Smooth muscle cell (in vitro differentiated cells): ENCODE results near the gene NRP1. TPM values are rescaled to one million over a fixed set of nuclear protein-coding genes. Genes with fewer than 3 reads are reported as not detected.

Experiments used
- DNase-seq: peaks from one replicate; lab custom pipeline; 2025; ENCODE audit not compliant: unreplicated experiment; lab: John Stamatoyannopoulos, UW
- H2AFZ ChIP-seq: fragments of 200-600 bp; sonication (generic); 2 replicates; pipeline ENCODE4 v1.6.0; 2016; ENCODE audit warnings: antibody characterized with exemption, low read depth, mild to moderate bottlenecking
- H3F3A ChIP-seq: fragments of 200-600 bp; sonication (generic); 2 replicates; pipeline ENCODE4 v1.6.0; 2017; ENCODE audit warnings: antibody characterized with exemption, low read depth
- H3K27ac ChIP-seq: fragments of 200-600 bp; sonication (generic); 2 replicates; pipeline ENCODE4 v1.5.1; 2016; ENCODE audit warnings: low read depth, mild to moderate bottlenecking
- H3K27me3 ChIP-seq: fragments of 200-600 bp; sonication (generic); 2 replicates; pipeline ENCODE4 v1.6.1; 2016; ENCODE audit warnings: low read depth, mild to moderate bottlenecking
- H3K36me3 ChIP-seq: fragments of 200-600 bp; sonication (generic); 2 replicates; pipeline ENCODE4 v1.5.1; 2016; ENCODE audit warnings: low read depth
- H3K4me1 ChIP-seq: fragments of 200-600 bp; sonication (generic); 2 replicates; pipeline ENCODE4 v1.5.1; 2016; ENCODE audit warnings: low read depth
- H3K4me2 ChIP-seq: fragments of 200-600 bp; sonication (generic); 2 replicates; pipeline ENCODE4 v1.6.0; 2016; ENCODE audit warnings: mild to moderate bottlenecking
- H3K4me3 ChIP-seq: fragments of 200-600 bp; sonication (generic); 2 replicates; pipeline ENCODE4 v1.5.1; 2016; ENCODE audit warnings: mild to moderate bottlenecking
- H3K79me2 ChIP-seq: fragments of 200-600 bp; sonication (generic); 2 replicates; pipeline ENCODE4 v1.6.0; 2016; ENCODE audit warnings: low read depth, mild to moderate bottlenecking
- H3K9ac ChIP-seq: fragments of 200-600 bp; sonication (generic); 2 replicates; pipeline ENCODE4 v1.6.0; 2016; ENCODE audit warnings: low read depth
- H3K9me3 ChIP-seq: fragments of 200-600 bp; sonication (generic); replicated peaks from 2 replicates; pipeline ENCODE4 v1.5.1; 2016; ENCODE audit warnings: low read depth
- H4K20me1 ChIP-seq: fragments of 200-600 bp; sonication (generic); 2 replicates; pipeline ENCODE4 v1.6.0; 2016; ENCODE audit warnings: low read depth
- WGBS: methylation state at CpG from one replicate; pipeline ENCODE4 v1.1.7; 2016; ENCODE audit warnings: low lambda C conversion rate; 5-methylcytosine and 5-hydroxymethylcytosine counted together
- polyA plus RNA-seq: library from polyadenylated mRNA; unstranded; fragments of >200 nt; fragmentation: Nextera tagmentation; extraction: Ambion mirVana; gene quantifications from 2 replicates; pipeline ENCODE4 v1.2.1, GENCODE V29; 2016
- total RNA-seq: library from RNA; depleted of rRNA; stranded (reverse); fragments of >200 nt; gene quantifications from 2 replicates; pipeline ENCODE4 v1.2.3, GENCODE V29; 2014
- TF ChIP-seq, protein P1 (sequence below): fragments of 200-600 bp; sonication (generic); IDR thresholded peaks from 2 replicates; pipeline ENCODE4 v1.5.1; 2017; ENCODE audit warnings: borderline replicate concordance, mild to moderate bottlenecking, antibody characterized with exemption; ENCODE audit not compliant: insufficient read depth, poor library complexity, severe bottlenecking

Gene NRP1
- total and polyA plus RNA-seq, 2 experiments from 2014 or later = 74.8 to 80.4 TPM

DNA sequence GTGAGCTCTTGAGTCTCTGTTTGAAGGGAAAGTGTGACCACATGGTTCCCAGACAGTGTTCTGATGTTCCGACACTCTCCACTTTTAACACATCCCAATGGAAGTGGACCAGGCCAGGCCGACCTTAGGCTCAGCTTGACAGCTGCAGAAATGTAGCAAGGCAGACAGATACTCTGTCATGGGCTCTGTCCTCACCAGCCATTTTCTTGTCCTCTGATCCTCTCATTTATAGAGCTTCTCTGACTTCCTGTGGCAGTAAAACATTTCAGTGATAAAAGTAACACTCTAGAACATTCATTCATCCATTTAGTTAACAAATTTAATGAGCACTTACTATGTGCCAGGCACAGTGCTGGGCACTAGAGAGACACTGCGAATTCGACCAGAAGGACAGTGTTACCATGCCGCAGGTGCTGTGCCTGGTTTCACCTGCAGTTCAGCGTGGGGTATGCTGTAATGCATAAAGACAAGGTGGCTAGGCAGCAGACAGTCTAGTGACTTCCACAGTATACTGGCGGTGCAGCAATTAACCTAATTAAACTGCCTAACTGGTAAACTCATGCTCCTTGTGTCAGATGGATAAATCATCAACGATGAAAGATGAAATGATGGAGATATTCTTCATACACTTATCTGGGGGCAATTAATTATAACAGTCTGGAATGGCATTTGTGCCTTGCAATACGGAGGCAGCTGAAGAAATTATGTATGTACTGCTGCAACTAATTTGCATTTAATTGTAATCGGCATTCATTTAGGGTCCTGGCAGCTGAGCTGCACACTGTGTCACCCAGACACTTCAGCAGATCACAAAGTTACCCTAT, 188.1 kb downstream of the NRP1 start:
- H3K4me2 ChIP-seq = no peak overlapping the region
- no peak overlapping the region for H3K9ac ChIP-seq
- H3K27ac ChIP-seq = no peak overlapping the region
- no peaks in the 10 kb centered on the region for H3K9me3 ChIP-seq
- no peak overlapping the region for H3K4me3 ChIP-seq
- no peaks in the 10 kb centered on the region for H3K36me3 ChIP-seq
- TF ChIP-seq, protein P1, sequence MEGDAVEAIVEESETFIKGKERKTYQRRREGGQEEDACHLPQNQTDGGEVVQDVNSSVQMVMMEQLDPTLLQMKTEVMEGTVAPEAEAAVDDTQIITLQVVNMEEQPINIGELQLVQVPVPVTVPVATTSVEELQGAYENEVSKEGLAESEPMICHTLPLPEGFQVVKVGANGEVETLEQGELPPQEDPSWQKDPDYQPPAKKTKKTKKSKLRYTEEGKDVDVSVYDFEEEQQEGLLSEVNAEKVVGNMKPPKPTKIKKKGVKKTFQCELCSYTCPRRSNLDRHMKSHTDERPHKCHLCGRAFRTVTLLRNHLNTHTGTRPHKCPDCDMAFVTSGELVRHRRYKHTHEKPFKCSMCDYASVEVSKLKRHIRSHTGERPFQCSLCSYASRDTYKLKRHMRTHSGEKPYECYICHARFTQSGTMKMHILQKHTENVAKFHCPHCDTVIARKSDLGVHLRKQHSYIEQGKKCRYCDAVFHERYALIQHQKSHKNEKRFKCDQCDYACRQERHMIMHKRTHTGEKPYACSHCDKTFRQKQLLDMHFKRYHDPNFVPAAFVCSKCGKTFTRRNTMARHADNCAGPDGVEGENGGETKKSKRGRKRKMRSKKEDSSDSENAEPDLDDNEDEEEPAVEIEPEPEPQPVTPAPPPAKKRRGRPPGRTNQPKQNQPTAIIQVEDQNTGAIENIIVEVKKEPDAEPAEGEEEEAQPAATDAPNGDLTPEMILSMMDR = no peak
- no peaks in the 10 kb centered on the region for H3K79me2 ChIP-seq
- peaks cover 12% of the 10 kb centered on the region for H3F3A ChIP-seq
- no peak overlapping the region for H2AFZ ChIP-seq
- no peak for DNase-seq
- H3K4me1 ChIP-seq = peaks cover 10% of the 10 kb centered on the region
- WGBS = 85% methylated on average over 10 of the region's 10 CpGs
- no peaks in the 10 kb centered on the region for H4K20me1 ChIP-seq
- no peaks in the 10 kb centered on the region for H3K27me3 ChIP-seq

GRCh38 chr10:33145451-33146188, 188.8 kb downstream of the NRP1 start:
- no peak for DNase-seq
- H3K4me3 ChIP-seq = no peak overlapping the region
- no peak overlapping the region for H3K27ac ChIP-seq
- peaks cover 10% of the 10 kb centered on the region for H3K4me1 ChIP-seq
- no peak overlapping the region for H3K9ac ChIP-seq
- TF ChIP-seq, protein P1 = no peak
- no peaks in the 10 kb centered on the region for H4K20me1 ChIP-seq
- no peaks in the 10 kb centered on the region for H3K36me3 ChIP-seq
- no peaks in the 10 kb centered on the region for H3K27me3 ChIP-seq
- WGBS = 48% methylated on average over 8 of the region's 8 CpGs
- H2AFZ ChIP-seq = no peak overlapping the region
- no peaks in the 10 kb centered on the region for H3K79me2 ChIP-seq
- no peak overlapping the region for H3K4me2 ChIP-seq
- H3F3A ChIP-seq = peaks cover 15% of the 10 kb centered on the region
- no peaks in the 10 kb centered on the region for H3K9me3 ChIP-seq

DNA sequence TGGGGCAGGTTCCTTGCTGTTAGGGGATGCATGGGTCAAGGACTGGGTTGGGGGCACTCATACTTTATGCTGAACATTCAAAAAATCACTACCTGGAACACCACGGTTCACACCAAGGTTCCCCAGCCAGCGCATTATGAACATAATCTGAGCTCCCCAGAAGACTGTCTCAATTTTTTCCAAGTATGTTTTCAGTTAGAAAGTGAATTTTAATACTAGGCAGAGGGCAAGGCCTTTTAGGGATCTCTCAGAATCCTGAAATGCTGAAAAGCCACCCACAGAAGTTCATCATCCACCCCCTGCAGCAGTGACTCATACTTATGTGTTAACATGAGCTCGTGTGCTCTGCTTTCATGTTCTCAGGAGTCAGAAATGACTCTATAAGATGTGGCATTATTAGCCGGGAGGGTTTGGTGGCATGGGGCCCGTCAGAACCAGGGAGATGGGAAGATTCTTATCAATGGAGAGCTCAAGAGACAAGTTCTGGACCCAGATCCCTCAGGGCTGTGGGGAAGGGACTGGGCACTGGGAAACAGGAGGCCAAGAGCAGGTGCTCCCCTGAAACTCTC, 191.2 kb downstream of the NRP1 start:
- H3K9me3 ChIP-seq = no peaks in the 10 kb centered on the region
- H2AFZ ChIP-seq = no peak overlapping the region
- H3K27me3 ChIP-seq = no peaks in the 10 kb centered on the region
- no peak overlapping the region for H3K9ac ChIP-seq
- H3K79me2 ChIP-seq = no peaks in the 10 kb centered on the region
- H3K4me3 ChIP-seq = no peak overlapping the region
- H3K36me3 ChIP-seq = no peaks in the 10 kb centered on the region
- TF ChIP-seq, protein P1 = no peak
- H3F3A ChIP-seq = peaks cover 15% of the 10 kb centered on the region
- peak overlapping the region; percentile 72 for H3K27ac ChIP-seq
- no peak for DNase-seq
- peak overlapping the region; percentile 68 for H3K4me2 ChIP-seq
- peaks cover 10% of the 10 kb centered on the region for H3K4me1 ChIP-seq
- WGBS = 25% methylated on average over 5 of the region's 5 CpGs
- H4K20me1 ChIP-seq = no peaks in the 10 kb centered on the region
